HepG2 (cell line): ENCODE results near the gene UBXN1. TPM values are rescaled to one million over a fixed set of nuclear protein-coding genes. Genes with fewer than 3 reads are reported as not detected.
"Not testable (repeated sequence)": the region's sequence is repeated elsewhere in the genome, so short reads cannot be mapped to it uniquely, and the experiment has no call there.

Source experiments
- ATAC-seq: fragments of 200-7000 bp; cut with Tn5 transposase; 3 replicates; pipeline ENCODE4 v1.9.1; 2020; ENCODE audit warnings: mild to moderate bottlenecking, moderate library complexity
- BruUV-seq: library from RNA; stranded (reverse); fragments of 400-500 nt; replicated peaks from 2 replicates; lab custom pipeline; 2021; lab: Mats Ljungman, UMichigan
- CTCF ChIA-PET: fragments of 300-600 bp; formaldehyde crosslinking; extraction: SDS; loops from one replicate; lab custom pipeline; 2021; ENCODE audit warnings: low total read pairs, inconsistent platforms, low intra/inter-chr PET ratio; lab: Yijun Ruan, JAX
- POLR2A ChIA-PET: fragments of 350-600 bp; sonication (Branson Sonifier 250); formaldehyde crosslinking; loops from one replicate; lab custom pipeline; 2020; ENCODE audit warnings: antibody characterized with exemption, inconsistent platforms; lab: Yijun Ruan, JAX
- DNase-seq: peaks from one replicate; pipeline ENCODE4 v3.0.0-alpha.2; 2015; ENCODE audit warnings: low spot score
- FAIRE-seq: peaks from 3 replicates; lab custom pipeline; 2011; peaks lifted over from hg19 to GRCh38; lab: Jason Lieb, UNC
- H2AFZ ChIP-seq: one replicate; pipeline ENCODE4 v1.6.1; 2011; ENCODE audit warnings: low read length, inconsistent platforms
- H3K27ac ChIP-seq: fragments of 300-600 bp; 3 replicates; pipeline ENCODE4 v1.8.0; 2011; ENCODE audit warnings: mixed run types, mild to moderate bottlenecking, mixed read lengths, low read length, inconsistent platforms; ENCODE audit not compliant: insufficient read depth; ENCODE audit errors: extremely low read length
- H3K27me3 ChIP-seq, 2 experiments: fragments of 200-600 bp in 1 of 2; 2 replicates in 1 of 2; 3 replicates in 1 of 2; pipeline versions ENCODE4 v1.6.0 to v1.8.0; 2011; ENCODE audit warnings: low read length in 2 of 2, mild to moderate bottlenecking in 2 of 2, moderate library complexity in 2 of 2, inconsistent platforms in 1 of 2; ENCODE audit not compliant: insufficient read depth in 2 of 2, control insufficient read depth in 1 of 2
- H3K36me3 ChIP-seq, 2 experiments: fragments of 200-600 bp in 1 of 2; replicated peaks in 1 of 2; 2 replicates in 1 of 2; 3 replicates in 1 of 2; pipeline versions ENCODE4 v1.5.1 to v1.8.0; 2011; ENCODE audit warnings: low read length in 2 of 2, inconsistent platforms in 1 of 2; ENCODE audit not compliant: insufficient read depth in 2 of 2, control insufficient read depth in 1 of 2
- H3K4me1 ChIP-seq: 2 replicates; pipeline ENCODE4 v1.5.1; 2012; ENCODE audit warnings: low read length, inconsistent platforms; ENCODE audit not compliant: insufficient read depth
- H3K4me2 ChIP-seq: 2 replicates; pipeline ENCODE4 v1.6.0; 2011; ENCODE audit warnings: low read depth, low read length, inconsistent platforms
- H3K4me3 ChIP-seq, 3 experiments: fragments of 200-600 bp in 1 of 3; sonication (generic), shearing (Covaris generic) in 1 of 3; replicated peaks in 1 of 3; 2 replicates each; pipeline ENCODE4 v1.5.1; 2011 to 2016; ENCODE audit warnings: low read length in 3 of 3, inconsistent platforms in 2 of 3, low read depth in 2 of 3, mild to moderate bottlenecking in 2 of 3, control low read depth in 1 of 3, mixed read lengths in 1 of 3; ENCODE audit not compliant: insufficient read depth in 1 of 3
- H3K79me2 ChIP-seq: one replicate; pipeline ENCODE4 v1.6.1; 2011; ENCODE audit warnings: low read length, inconsistent platforms; ENCODE audit not compliant: insufficient read depth
- H3K9ac ChIP-seq: 2 replicates; pipeline ENCODE4 v1.6.0; 2011; ENCODE audit warnings: mild to moderate bottlenecking, low read depth, low read length, inconsistent platforms; ENCODE audit not compliant: insufficient read depth
- H3K9me3 ChIP-seq: 2 replicates; pipeline ENCODE4 v1.5.1; 2012; ENCODE audit warnings: mild to moderate bottlenecking, low read length
- H4K20me1 ChIP-seq: 2 replicates; pipeline ENCODE4 v1.6.0; 2011; ENCODE audit warnings: inconsistent platforms, mild to moderate bottlenecking, low read length, moderate library complexity; ENCODE audit not compliant: insufficient read depth
- CSRNP1 ChIP-seq: sonication (generic); formaldehyde crosslinking; IDR thresholded peaks from 2 replicates; pipeline ENCODE4 v1.8.1; 2023; ENCODE audit warnings: mild to moderate bottlenecking, missing genetic modification reagents
- ETV6 ChIP-seq: sonication (generic); formaldehyde crosslinking; conservative IDR thresholded peaks from 2 replicates; pipeline ENCODE4 v1.4.0; 2020; ENCODE audit warnings: missing genetic modification reagents
- KIAA2018 ChIP-seq: sonication (generic); formaldehyde crosslinking; IDR thresholded peaks from 2 replicates; pipeline ENCODE4 v1.5.0; 2020; ENCODE audit warnings: mild to moderate bottlenecking, missing genetic modification reagents, borderline replicate concordance
- POLR2A ChIP-seq, 2 experiments: IDR thresholded peaks; 2 replicates each; pipeline ENCODE4 v1.6.1; 2011; ENCODE audit warnings: low read depth in 2 of 2, low read length in 2 of 2, mild to moderate bottlenecking in 1 of 2, moderate library complexity in 1 of 2; ENCODE audit not compliant: insufficient read depth in 1 of 2
- RAD51 ChIP-seq: fragments of 450-650 bp; IDR thresholded peaks from 2 replicates; pipeline ENCODE4 v1.6.1; 2016; ENCODE audit warnings: borderline replicate concordance
- STAG1 ChIP-seq: sonication (generic); formaldehyde crosslinking; IDR thresholded peaks from 2 replicates; pipeline ENCODE4 v1.4.0; 2020; ENCODE audit warnings: missing genetic modification reagents
- WGBS: methylation state at CpG from one replicate; pipeline ENCODE4 v1.1.6; 2017; ENCODE audit warnings: low lambda C conversion rate; 5-methylcytosine and 5-hydroxymethylcytosine counted together
- in situ Hi-C: cut with HindIII; loops from 2 replicates; pipeline ENCODE4 v1.10.0; 2017; ENCODE audit warnings: low pct_unique_long_range_greater_than_20kb; ENCODE audit not compliant: extremely low pct_ligation_motif_present
- intact Hi-C: fragments of 100-400 bp; cut with micrococcal nuclease; formaldehyde crosslinking; loops from one replicate; pipeline ENCODE4 v1.10.0; 2022; ENCODE audit not compliant: unreplicated experiment
- polyA plus RNA-seq, 8 experiments: library from polyadenylated mRNA; depleted of rRNA in 3 of 8; stranded (reverse) in 7 of 8; unstranded in 1 of 8; fragments of >200 nt; fragmentation: Illumina TruSeq in 4 of 8; extraction: Trizol in 4 of 8; gene quantifications; 2 replicates each; pipeline versions ENCODE4 v1.2.1 to v1.2.3, GENCODE V29; 2011 to 2016; ENCODE audit warnings: low read depth in 4 of 8, missing spikeins in 1 of 8, mixed read lengths in 1 of 8; ENCODE audit not compliant: insufficient read depth in 1 of 8
- total RNA-seq, 5 experiments: library from RNA; depleted of rRNA; stranded (reverse); fragments of >200 nt; fragmentation: Illumina TruSeq; extraction: Trizol; gene quantifications; 2 replicates each; pipeline ENCODE4 v1.2.3, GENCODE V29; 2016; ENCODE audit warnings: low read depth in 1 of 5

The UBXN1 gene
- total and polyA plus RNA-seq, 2 of the 13 experiments (the other 11 are each of a cell fraction or from before 2014, with no cell fraction given) = 47.5 to 52.4 TPM

GRCh38 chr11:62676698-62677097, 2.2 kb downstream of the UBXN1 start:
- TF ChIP-seq ETV6 (CRISPR knock-in tag) = no peak
- TF ChIP-seq KIAA2018 (CRISPR knock-in tag) = no peak
- TF ChIP-seq RAD51 = no peak
- 0 out of 4 replicates have a peak, but pooled peaks of 1 of the 2 experiments have one; percentile 12 for TF ChIP-seq POLR2A (IDR thresholded peaks at IDR 0.05; ENCODE audit: insufficient read depth in 1 of 2, low read depth in 2 of 2, low read length in 2 of 2)
- TF ChIP-seq STAG1 (CRISPR knock-in tag) = 0 out of 2 replicates have a peak, but pooled peaks have one; percentile 8
- no peak for TF ChIP-seq CSRNP1 (CRISPR knock-in tag)
- DNase-seq = no peak
- Histone ChIP-seq H4K20me1 (no peaks in the 10 kb centered on the region), H3K9me3 (no peaks in the 10 kb centered on the region), H3K4me2 (no peak overlapping the region), H3K4me1 (peaks cover 53% of the 10 kb centered on the region), H3K36me3 (peaks cover 0 to 7% of the 10 kb centered on the region in 2 experiments; a peak in 1 of 5 replicates), H3K27me3 (no peaks in the 10 kb centered on the region), H2AFZ (no peak overlapping the region), H3K79me2 (peaks cover 21% of the 10 kb centered on the region), H3K9ac (no peak overlapping the region), H3K27ac (no peak overlapping the region), H3K4me3 (no peak overlapping the region)
- intact Hi-C loops = no loop called here
- POLR2A ChIA-PET = interaction anchor here (1.1 to 5.4 kb wide), 4 partner anchors 10 to 86 kb away, joined by 4 to 64 read pairs (median 6); partner anchors contain the start of genes C11orf98, CSKMT, INTS5 and TUT1
- no peak for ATAC-seq
- WGBS = 82% methylated on average over 6 of the region's 6 CpGs
- in situ Hi-C loops = no loop called here
- CTCF ChIA-PET = no interaction called here
- FAIRE-seq = no peak
- no TSS peak for BruUV-seq

GRCh38 chr11:62675415-62675814, 3.5 kb downstream of the UBXN1 start:
- WGBS = 98% methylated on average over 10 of the region's 10 CpGs
- CTCF ChIA-PET, H3K4me3 ChIP-seq, DNase-seq, in situ Hi-C loops, H3K27ac ChIP-seq, BruUV-seq, intact Hi-C loops, FAIRE-seq, ATAC-seq, H3K27me3 ChIP-seq, H3K4me2 ChIP-seq, H3K36me3 ChIP-seq, H3K9me3 ChIP-seq, H2AFZ ChIP-seq, H3K9ac ChIP-seq, H4K20me1 ChIP-seq: not testable (repeated sequence)
- H3K4me1 ChIP-seq = peaks cover 49% of the 10 kb centered on the region
- H3K79me2 ChIP-seq = peaks cover 29% of the 10 kb centered on the region
- POLR2A ChIA-PET = interaction anchor here (1.8 to 5.4 kb wide), 4 partner anchors 8 to 84 kb away, joined by 5 to 64 read pairs (median 6); partner anchors contain the start of genes C11orf98, CSKMT, HNRNPUL2 and TUT1
